BJ (cell line): Measurements from ENCODE around the gene CD244. TPM values are rescaled to one million over a fixed set of nuclear protein-coding genes. Genes with fewer than 3 reads are reported as not detected.
"Not testable (repeated sequence)": the region's sequence is repeated elsewhere in the genome, so short reads cannot be mapped to it uniquely, and the experiment has no call there.

Experiments
- CTCF ChIA-PET: fragments of 350-600 bp; formaldehyde crosslinking; extraction: SDS; loops from one replicate; lab custom pipeline; 2021; ENCODE audit warnings: antibody characterized with exemption, inconsistent platforms; lab: Yijun Ruan, JAX
- POLR2A ChIA-PET: fragments of 300-600 bp; sonication (Branson Sonifier 250); formaldehyde crosslinking; extraction: SDS; loops from one replicate; lab custom pipeline; 2021; ENCODE audit warnings: antibody characterized with exemption; lab: Charles Lee
- DNase-seq: peaks from one replicate; pipeline ENCODE4 v3.0.0-alpha.2; 2011; ENCODE audit warnings: low read depth
- H3K27me3 ChIP-seq: 2 replicates; pipeline ENCODE4 v1.6.0; 2011; ENCODE audit warnings: low read length; ENCODE audit not compliant: control insufficient read depth, insufficient read depth
- H3K36me3 ChIP-seq: 2 replicates; pipeline ENCODE4 v1.5.1; 2011; ENCODE audit warnings: low read length; ENCODE audit not compliant: control insufficient read depth, insufficient read depth
- H3K4me3 ChIP-seq: 2 replicates; pipeline ENCODE4 v1.5.1; 2011; ENCODE audit warnings: low read depth, mild to moderate bottlenecking, control low read depth, low read length
- polyA plus RNA-seq: library from polyadenylated mRNA; depleted of rRNA; stranded (reverse); fragments of >200 nt; gene quantifications from 2 replicates; pipeline ENCODE4 v1.2.3, GENCODE V29; 2011
- TF ChIP-seq, protein P1 (sequence below): IDR thresholded peaks from 2 replicates; pipeline ENCODE4 v1.5.1; 2011; ENCODE audit warnings: low read depth, mild to moderate bottlenecking, control low read depth, inconsistent platforms, low read length, moderate library complexity; ENCODE audit not compliant: insufficient read depth

Gene CD244
- polyA plus RNA-seq, 1 experiment = not detected

DNA sequence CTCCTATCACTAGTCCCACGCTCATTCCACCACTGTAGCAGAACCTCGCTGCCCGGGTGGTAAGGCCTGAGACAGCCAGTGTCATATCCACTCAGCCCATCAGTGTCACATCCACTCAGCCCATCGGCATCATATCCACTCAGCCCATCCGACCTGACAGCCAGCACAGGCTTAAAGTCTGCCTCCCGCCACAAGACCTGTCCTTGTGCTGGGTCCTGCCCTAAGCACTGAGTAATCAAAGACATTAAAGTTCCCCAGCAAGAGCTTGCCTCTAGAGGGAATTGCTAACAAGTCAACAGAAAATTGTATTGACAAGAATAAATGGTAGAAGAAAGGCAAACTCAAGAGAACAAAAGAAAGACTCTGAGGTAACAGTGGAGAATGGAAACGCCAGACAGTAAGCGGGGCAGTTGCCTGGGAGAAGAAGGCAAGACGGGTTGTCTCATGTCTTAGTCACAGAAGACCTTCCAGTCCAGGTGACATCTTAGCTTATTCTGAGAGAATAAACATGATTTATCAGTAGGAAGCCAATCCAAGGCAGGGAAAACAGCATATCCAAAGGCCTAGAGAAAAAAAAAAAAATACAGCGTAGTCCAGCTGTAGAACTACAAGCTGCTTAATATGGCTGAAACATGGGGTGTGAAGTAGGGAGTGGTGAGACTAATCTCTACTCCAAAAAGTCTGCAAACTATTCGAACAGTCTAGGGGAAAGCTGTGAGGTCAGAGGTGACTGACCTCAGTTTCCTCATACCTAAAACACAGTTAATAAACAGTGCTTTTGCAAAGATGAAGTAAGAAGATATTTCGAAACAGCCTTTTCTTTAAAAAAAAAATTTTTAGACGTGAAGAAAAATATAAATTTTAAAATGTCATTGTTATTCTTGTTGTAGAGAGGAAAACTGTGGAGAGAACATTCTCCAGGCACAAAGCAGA is 21.2 kb upstream of the CD244 start:
- H3K27me3 ChIP-seq = no peaks in the 10 kb centered on the region
- ChIA-PET POLR2A (no interaction called here), CTCF (interaction anchor here (1.0 kb wide), 2 partner anchors 9 to 209 kb away, joined by 3 read pairs; no protein-coding TSS in a partner anchor)
- no peak for DNase-seq
- no peaks in the 10 kb centered on the region for H3K36me3 ChIP-seq
- TF ChIP-seq, protein P1, sequence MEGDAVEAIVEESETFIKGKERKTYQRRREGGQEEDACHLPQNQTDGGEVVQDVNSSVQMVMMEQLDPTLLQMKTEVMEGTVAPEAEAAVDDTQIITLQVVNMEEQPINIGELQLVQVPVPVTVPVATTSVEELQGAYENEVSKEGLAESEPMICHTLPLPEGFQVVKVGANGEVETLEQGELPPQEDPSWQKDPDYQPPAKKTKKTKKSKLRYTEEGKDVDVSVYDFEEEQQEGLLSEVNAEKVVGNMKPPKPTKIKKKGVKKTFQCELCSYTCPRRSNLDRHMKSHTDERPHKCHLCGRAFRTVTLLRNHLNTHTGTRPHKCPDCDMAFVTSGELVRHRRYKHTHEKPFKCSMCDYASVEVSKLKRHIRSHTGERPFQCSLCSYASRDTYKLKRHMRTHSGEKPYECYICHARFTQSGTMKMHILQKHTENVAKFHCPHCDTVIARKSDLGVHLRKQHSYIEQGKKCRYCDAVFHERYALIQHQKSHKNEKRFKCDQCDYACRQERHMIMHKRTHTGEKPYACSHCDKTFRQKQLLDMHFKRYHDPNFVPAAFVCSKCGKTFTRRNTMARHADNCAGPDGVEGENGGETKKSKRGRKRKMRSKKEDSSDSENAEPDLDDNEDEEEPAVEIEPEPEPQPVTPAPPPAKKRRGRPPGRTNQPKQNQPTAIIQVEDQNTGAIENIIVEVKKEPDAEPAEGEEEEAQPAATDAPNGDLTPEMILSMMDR = no peak
- no peak overlapping the region for H3K4me3 ChIP-seq

DNA sequence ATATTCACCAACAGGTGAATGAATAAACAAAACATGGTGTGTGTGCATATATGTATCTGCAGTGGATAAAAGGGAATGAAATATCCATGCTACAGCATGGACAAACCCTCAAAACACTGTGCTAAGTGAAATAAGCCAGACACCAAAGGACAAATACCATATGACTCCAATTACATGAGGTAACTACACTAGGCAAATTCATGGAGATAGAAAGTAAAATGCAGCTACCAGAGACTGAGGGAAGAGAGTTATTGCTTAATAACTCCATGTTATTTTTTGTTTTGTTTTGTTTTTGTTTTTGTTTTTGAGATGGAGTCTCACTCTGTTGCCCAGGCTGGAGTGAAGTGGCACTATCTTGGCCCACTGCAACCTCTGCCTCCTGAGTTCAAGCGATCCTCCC is 19.9 kb upstream of the CD244 start:
- TF ChIP-seq, protein P1 = no peak
- H3K36me3 ChIP-seq = no peaks in the 10 kb centered on the region
- DNase-seq = no peak
- CTCF ChIA-PET = interaction anchor here (1.0 to 1.2 kb wide), 2 partner anchors 72 to 207 kb away, joined by 3 read pairs; partner anchors contain the start of gene ITLN2
- POLR2A ChIA-PET = no interaction called here
- no peaks in the 10 kb centered on the region for H3K27me3 ChIP-seq
- no peak overlapping the region for H3K4me3 ChIP-seq

DNA sequence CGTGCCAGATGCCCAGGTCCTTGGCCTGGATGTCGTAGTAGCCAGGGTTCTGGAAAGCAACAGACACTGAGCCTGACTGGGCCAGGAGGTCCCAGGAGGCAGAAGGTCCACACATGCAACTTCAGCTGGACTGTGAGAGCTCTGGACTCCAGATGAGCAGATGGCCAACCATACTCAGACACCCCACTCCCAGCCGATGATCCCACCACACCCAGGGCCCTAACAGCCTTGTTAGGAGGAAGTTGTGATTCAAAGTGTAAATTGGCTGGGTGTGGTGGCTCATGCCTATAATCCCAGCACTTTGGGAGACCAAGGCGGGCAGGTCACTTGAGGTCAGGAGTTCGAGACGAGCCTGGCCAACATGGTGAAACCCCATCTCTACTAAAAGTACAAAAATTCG is 18.6 kb upstream of the CD244 start:
- H3K36me3 ChIP-seq, H3K27me3 ChIP-seq, H3K4me3 ChIP-seq, CTCF ChIA-PET, DNase-seq, POLR2A ChIA-PET: not testable (repeated sequence)

DNA sequence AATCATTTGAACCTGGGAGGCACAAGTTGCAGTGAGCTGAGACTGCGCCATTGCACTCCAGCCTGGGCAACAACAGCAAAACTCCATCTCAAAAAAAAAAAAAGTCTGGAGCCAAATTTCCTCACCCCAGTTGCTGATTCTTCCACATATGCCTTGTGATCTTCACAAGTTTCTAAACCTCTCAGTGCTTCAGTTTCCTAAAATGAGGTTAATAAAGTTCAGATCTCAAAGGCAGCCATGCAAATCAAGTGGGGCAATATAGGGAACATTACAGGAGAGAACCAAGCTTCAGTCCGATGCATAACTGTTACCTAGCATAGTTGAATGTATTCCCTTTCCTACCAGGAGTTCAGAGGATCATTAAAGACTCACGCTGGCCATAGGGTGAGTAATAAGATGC is 17.5 kb upstream of the CD244 start:
- ChIA-PET POLR2A (no interaction called here), CTCF (interaction anchor here (2.0 kb wide), 1 partner anchor 28 kb away, joined by 4 read pairs; no protein-coding TSS in a partner anchor)
- no peak for DNase-seq
- TF ChIP-seq, protein P1 = no peak
- no peaks in the 10 kb centered on the region for H3K27me3 ChIP-seq
- no peaks in the 10 kb centered on the region for H3K36me3 ChIP-seq
- H3K4me3 ChIP-seq = no peak overlapping the region

DNA sequence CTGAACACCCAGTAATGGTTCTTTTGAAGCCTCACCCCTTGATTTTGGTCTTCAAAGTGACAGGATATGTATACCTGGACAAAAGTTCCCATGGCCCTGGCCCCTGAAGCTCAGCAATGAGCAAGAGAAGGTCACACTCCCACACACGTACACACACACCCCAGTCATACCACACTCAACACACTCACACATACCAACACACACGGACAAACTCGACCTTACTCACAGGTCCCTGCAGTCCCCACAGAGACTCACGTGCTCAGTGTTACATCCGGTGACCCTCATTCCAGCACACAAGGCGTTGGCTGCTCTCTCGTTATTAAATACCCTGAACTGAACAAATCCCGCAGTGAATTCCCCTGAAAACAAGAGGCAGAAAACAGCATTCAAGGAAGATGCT is 16.4 kb upstream of the CD244 start:
- ChIA-PET POLR2A (no interaction called here), CTCF (interaction anchor here (2.0 kb wide), 1 partner anchor 29 kb away, joined by 4 read pairs; no protein-coding TSS in a partner anchor)
- no peaks in the 10 kb centered on the region for H3K36me3 ChIP-seq
- TF ChIP-seq, protein P1 = no peak
- H3K4me3 ChIP-seq = no peak overlapping the region
- DNase-seq = no peak
- H3K27me3 ChIP-seq = no peaks in the 10 kb centered on the region
